ENCODE results near the gene NEURL1B.

GRCh38 chr5:172622091-172623046 lies 18.7 kb upstream of the NEURL1B start:
- TF ChIP-seq POLR2A (IDR thresholded peaks at IDR 0.05; ENCODE audit: extremely low read depth, insufficient read length) (no peak), CTCF (IDR thresholded peaks at IDR 0.05; ENCODE audit: low read depth, low read length) (no peak), MAX (IDR thresholded peaks at IDR 0.05; ENCODE audit: low read depth, low read length) (no peak)
